Ishikawa (cell line): Measurements from ENCODE around the gene APOC4.

Experiments used
- CEBPB ChIP-seq: IDR thresholded peaks from 2 replicates; pipeline ENCODE4 v1.6.1; 2012
- CREB1 ChIP-seq: IDR thresholded peaks from 2 replicates; pipeline ENCODE4 v1.6.1; 2012; ENCODE audit warnings: low read depth
- EGR1 ChIP-seq: IDR thresholded peaks from 2 replicates; pipeline ENCODE4 v1.6.1; 2012
- EP300 ChIP-seq: IDR thresholded peaks from 2 replicates; pipeline ENCODE4 v1.6.1; 2012; ENCODE audit warnings: borderline replicate concordance
- FOXM1 ChIP-seq: IDR thresholded peaks from 2 replicates; pipeline ENCODE4 v1.6.1; 2012; ENCODE audit warnings: low read depth, borderline replicate concordance
- NFIC ChIP-seq: IDR thresholded peaks from 2 replicates; pipeline ENCODE4 v1.6.1; 2012
- RAD21 ChIP-seq: IDR thresholded peaks from 2 replicates; pipeline ENCODE4 v1.6.1; 2012; ENCODE audit warnings: low read depth
- TAF1 ChIP-seq: IDR thresholded peaks from 2 replicates; pipeline ENCODE4 v1.6.1; 2012; ENCODE audit warnings: low read depth, mild to moderate bottlenecking
- TCF12 ChIP-seq: IDR thresholded peaks from 2 replicates; pipeline ENCODE4 v1.6.1; 2012; ENCODE audit warnings: low read depth
- TEAD4 ChIP-seq: IDR thresholded peaks from 2 replicates; pipeline ENCODE4 v1.6.1; 2012
- YY1 ChIP-seq: IDR thresholded peaks from 2 replicates; pipeline ENCODE4 v1.6.1; 2012; ENCODE audit warnings: low read depth
- ZBTB7A ChIP-seq: IDR thresholded peaks from 2 replicates; pipeline ENCODE4 v1.6.1; 2012; ENCODE audit warnings: low read depth
- TF ChIP-seq, protein P1 (sequence below): IDR thresholded peaks from 2 replicates; pipeline ENCODE4 v1.6.1; 2012
- TF ChIP-seq, protein P2 (sequence below): IDR thresholded peaks from 2 replicates; pipeline ENCODE4 v1.6.1; 2012; ENCODE audit warnings: low read depth, mild to moderate bottlenecking
- TF ChIP-seq, protein P3 (sequence below): IDR thresholded peaks from 2 replicates; pipeline ENCODE4 v1.6.1; 2012

Gene APOC4

DNA sequence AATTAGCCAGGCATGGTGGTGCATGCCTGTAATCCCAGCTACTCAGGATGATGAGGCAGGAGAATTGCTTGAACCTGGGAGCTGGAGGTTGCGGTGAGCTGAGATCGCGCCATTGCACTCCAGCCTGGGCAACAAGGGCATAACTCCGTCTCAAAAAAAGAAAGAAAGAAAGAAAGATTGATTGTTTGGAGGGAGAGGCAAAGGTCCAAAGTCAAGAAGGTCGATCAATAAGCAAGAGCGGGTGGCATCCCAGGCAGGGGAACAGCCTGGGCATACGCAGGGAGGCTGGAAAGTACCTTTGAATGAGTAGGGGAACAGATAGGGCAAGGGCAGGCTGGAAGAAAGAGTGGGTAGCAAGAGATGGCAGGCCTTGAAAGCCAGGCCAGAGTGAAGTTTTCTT lies 11.9 kb upstream of the APOC4 start:
- no peak for TF ChIP-seq EGR1
- TF ChIP-seq CREB1: no peak
- TF ChIP-seq CEBPB: no peak
- no peak for TF ChIP-seq EP300
- no peak for TF ChIP-seq RAD21
- TF ChIP-seq, protein P1, sequence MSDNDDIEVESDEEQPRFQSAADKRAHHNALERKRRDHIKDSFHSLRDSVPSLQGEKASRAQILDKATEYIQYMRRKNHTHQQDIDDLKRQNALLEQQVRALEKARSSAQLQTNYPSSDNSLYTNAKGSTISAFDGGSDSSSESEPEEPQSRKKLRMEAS: no peak

DNA sequence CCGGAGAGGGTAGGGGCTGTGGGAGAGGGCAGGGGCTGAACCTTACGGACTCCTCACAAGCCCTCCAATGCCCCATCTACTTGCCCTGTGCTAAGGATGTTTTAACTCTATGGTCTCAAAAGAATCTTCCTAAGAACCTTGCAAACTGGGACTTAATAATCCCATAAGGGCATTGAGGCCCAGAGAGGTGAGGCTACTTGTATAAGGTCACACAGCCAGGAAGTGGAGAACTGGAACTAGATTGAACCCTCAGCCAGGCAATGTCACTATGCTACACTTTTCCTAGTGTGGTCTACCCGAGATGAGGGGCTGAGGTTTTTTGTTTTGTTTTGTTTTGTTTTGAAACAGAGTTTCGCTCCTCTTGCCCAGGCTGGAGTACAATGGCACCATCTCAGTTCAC lies 10.5 kb upstream of the APOC4 start:
- TF ChIP-seq, protein P1: no peak
- no peak for TF ChIP-seq RAD21
- TF ChIP-seq CEBPB: no peak
- TF ChIP-seq TEAD4: no peak
- no peak for TF ChIP-seq CREB1
- no peak for TF ChIP-seq YY1
- no peak for TF ChIP-seq FOXM1
- no peak for TF ChIP-seq TAF1
- no peak for TF ChIP-seq TCF12
- TF ChIP-seq, protein P2, sequence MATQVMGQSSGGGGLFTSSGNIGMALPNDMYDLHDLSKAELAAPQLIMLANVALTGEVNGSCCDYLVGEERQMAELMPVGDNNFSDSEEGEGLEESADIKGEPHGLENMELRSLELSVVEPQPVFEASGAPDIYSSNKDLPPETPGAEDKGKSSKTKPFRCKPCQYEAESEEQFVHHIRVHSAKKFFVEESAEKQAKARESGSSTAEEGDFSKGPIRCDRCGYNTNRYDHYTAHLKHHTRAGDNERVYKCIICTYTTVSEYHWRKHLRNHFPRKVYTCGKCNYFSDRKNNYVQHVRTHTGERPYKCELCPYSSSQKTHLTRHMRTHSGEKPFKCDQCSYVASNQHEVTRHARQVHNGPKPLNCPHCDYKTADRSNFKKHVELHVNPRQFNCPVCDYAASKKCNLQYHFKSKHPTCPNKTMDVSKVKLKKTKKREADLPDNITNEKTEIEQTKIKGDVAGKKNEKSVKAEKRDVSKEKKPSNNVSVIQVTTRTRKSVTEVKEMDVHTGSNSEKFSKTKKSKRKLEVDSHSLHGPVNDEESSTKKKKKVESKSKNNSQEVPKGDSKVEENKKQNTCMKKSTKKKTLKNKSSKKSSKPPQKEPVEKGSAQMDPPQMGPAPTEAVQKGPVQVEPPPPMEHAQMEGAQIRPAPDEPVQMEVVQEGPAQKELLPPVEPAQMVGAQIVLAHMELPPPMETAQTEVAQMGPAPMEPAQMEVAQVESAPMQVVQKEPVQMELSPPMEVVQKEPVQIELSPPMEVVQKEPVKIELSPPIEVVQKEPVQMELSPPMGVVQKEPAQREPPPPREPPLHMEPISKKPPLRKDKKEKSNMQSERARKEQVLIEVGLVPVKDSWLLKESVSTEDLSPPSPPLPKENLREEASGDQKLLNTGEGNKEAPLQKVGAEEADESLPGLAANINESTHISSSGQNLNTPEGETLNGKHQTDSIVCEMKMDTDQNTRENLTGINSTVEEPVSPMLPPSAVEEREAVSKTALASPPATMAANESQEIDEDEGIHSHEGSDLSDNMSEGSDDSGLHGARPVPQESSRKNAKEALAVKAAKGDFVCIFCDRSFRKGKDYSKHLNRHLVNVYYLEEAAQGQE: no peak

DNA sequence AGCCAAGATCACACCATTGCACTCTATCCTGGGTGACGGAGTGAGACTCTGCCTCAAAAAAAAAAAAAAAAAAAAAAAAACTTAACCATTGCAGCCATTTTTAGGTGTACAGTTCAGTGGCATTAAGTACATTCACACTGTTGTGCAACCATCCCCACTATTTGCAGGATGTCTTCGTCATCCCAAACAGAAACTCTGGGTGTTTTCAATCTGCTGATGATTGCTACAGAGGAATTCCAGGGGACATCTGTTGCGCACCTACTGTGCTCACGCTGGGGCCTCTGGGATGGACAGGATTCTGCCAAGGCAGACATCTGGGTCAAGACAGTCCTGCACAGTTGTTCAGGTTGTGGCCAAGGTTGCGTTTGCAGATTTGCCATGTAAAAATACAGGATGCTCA lies 2.4 kb upstream of the APOC4 start:
- no peak for TF ChIP-seq CREB1
- TF ChIP-seq FOXM1: no peak
- TF ChIP-seq, protein P1: no peak
- TF ChIP-seq CEBPB: 0 out of 2 replicates have a peak, but pooled peaks have one; percentile 12
- no peak for TF ChIP-seq TCF12
- no peak for TF ChIP-seq TAF1

DNA sequence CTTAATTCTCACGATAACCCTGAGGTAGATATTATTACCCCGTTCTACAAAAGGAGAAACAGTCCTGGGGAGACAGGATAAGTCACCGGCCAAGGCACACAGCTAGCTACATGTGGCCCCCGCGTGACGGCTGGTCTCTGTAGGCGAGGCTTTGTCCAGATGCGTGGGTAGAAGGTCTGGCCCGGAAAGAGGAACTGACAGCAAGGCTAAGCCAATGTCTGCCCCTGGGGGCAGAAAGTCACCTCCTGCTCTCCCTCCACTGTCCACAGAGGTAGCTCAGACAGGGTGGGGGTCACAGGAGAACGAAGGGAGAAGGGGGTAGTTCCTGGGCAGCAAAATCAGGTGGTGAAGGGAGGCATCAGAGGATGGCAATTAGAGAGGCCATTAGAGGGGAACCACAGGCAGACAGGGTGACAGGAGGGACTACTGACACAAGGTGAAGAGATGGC lies 1.8 kb downstream of the APOC4 start:
- no peak for TF ChIP-seq CEBPB
- TF ChIP-seq TCF12: no peak
- no peak for TF ChIP-seq YY1

DNA sequence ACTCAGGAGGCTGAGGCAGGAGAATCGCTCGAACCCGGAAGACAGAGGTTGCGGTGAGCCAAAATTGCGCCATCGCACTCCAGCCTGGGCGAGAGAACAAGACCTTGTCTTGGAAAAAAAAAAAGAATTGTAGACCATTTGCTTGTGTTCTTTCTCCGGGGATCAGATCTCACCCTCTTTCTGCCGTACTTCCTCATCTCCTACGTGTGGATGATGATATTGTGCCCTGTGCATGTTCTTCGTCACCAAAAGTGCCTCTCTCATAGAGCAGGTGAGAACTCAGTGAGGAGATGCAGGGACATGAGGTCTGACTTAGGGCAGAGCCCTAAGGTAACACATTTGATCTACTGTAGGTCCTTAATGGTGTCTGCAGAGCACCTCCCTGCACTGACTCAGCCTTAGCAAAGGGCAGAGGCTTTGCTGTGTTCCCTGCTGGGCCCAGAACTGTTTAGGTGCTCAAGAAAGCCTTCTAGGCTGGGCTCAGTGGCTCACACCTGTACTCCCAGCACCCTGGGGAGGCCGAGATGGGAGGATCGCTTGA lies 5.1 kb downstream of the APOC4 start:
- TF ChIP-seq CEBPB (no peak), YY1 (no peak), CREB1 (no peak), EP300 (no peak), RAD21 (no peak)
- TF ChIP-seq, protein P3, sequence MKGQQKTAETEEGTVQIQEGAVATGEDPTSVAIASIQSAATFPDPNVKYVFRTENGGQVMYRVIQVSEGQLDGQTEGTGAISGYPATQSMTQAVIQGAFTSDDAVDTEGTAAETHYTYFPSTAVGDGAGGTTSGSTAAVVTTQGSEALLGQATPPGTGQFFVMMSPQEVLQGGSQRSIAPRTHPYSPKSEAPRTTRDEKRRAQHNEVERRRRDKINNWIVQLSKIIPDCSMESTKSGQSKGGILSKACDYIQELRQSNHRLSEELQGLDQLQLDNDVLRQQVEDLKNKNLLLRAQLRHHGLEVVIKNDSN: no peak
- TF ChIP-seq, protein P1: no peak
- TF ChIP-seq, protein P2: no peak

DNA sequence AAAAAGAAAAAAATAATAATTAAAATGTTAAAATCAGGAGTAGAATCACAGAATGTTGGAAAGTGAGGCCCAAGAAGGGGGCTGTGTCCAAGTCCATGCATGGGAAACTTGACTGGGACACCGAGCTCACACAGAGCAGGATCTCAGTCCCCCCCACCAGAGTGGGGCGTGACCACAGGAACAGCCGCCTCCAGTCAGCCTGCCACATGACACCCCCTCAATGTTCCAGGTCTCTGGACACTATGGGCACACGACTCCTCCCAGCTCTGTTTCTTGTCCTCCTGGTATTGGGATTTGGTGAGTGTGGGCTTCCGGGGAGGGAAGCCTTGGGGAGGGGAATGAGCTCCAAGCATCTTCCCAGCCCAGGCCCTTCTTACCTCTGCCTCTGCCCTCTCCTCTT lies 6.2 kb downstream of the APOC4 start:
- TF ChIP-seq TCF12 (no peak), CREB1 (no peak), TAF1 (no peak), ZBTB7A (no peak), YY1 (no peak), EP300 (no peak), NFIC (no peak), EGR1 (no peak), TEAD4 (no peak), RAD21 (no peak), CEBPB (no peak)
- TF ChIP-seq, protein P2: no peak
- TF ChIP-seq, protein P1: no peak
